NCI-H524 (cell line): ENCODE data around the gene RIOK3.
A peak's percentile ranks its signal among the peaks of the same experiment; 100 is the strongest.
"Not testable (repeated sequence)": the region's sequence is repeated elsewhere in the genome, so short reads cannot be mapped to it uniquely, and the experiment has no call there.

Experiments used
- DNase-seq, 2 experiments: peaks; one replicate each; lab custom pipeline; 2025; lab: John Stamatoyannopoulos, UW

Gene RIOK3

GRCh38 chr18:23452728-23453679 lies at the start of gene RIOK3:
RIOK3 (plus strand) TSS chr18:23453287; CDS start chr18:23453440, 153 bp downstream.
- peak; percentile 86 to 97 for DNase-seq

- no peak for DNase-seq
These were observed 49.8 kb upstream of the RIOK3 start for GRCh38 chr18:23403310-23403709.

GRCh38 chr18:23405636-23406035 lies 47.5 kb upstream of the RIOK3 start:
- no peak for DNase-seq

GRCh38 chr18:23406271-23406787 lies 46.8 kb upstream of the RIOK3 start:
- DNase-seq, result no peak

GRCh38 chr18:23412351-23412964 lies 40.6 kb upstream of the RIOK3 start:
- no peak for DNase-seq

- DNase-seq, result no peak
These were observed 37.6 kb upstream of the RIOK3 start for GRCh38 chr18:23415515-23415914.

- no peak for DNase-seq
These were observed 36.8 kb upstream of the RIOK3 start for GRCh38 chr18:23416298-23416697.

GRCh38 chr18:23421277-23421676 lies 31.8 kb upstream of the RIOK3 start:
- DNase-seq, result no peak

- peak; percentile 60 to 84 for DNase-seq
These were observed 30.2 kb upstream of the RIOK3 start for GRCh38 chr18:23422751-23423418.

- no peak for DNase-seq
These were observed 28.5 kb upstream of the RIOK3 start for GRCh38 chr18:23424616-23425015.

GRCh38 chr18:23428821-23429220 lies 24.3 kb upstream of the RIOK3 start:
- DNase-seq, result no peak

- DNase-seq, result not testable (repeated sequence)
These were observed 23.5 kb upstream of the RIOK3 start for GRCh38 chr18:23429538-23429937.

GRCh38 chr18:23433360-23433759 lies 19.7 kb upstream of the RIOK3 start:
- no peak for DNase-seq

GRCh38 chr18:23437357-23438045 lies 15.6 kb upstream of the RIOK3 start:
- DNase-seq, result peak; percentile 67 to 73

GRCh38 chr18:23438046-23438377 lies 15.1 kb upstream of the RIOK3 start:
- no peak for DNase-seq

- DNase-seq, result no peak
These were observed 14.3 kb upstream of the RIOK3 start for GRCh38 chr18:23438608-23439366.

- no peak for DNase-seq
These were observed 13.0 kb upstream of the RIOK3 start for GRCh38 chr18:23440131-23440530.

- DNase-seq, result no peak
These were observed 10.1 kb upstream of the RIOK3 start for GRCh38 chr18:23442958-23443357.

GRCh38 chr18:23448291-23448690 lies 4.8 kb upstream of the RIOK3 start:
- no peak for DNase-seq

GRCh38 chr18:23450022-23450421 lies 3.1 kb upstream of the RIOK3 start:
- DNase-seq, result no peak

GRCh38 chr18:23451011-23451410 lies 2.1 kb upstream of the RIOK3 start:
- DNase-seq, result no peak
